Thoracic aorta (tissue), 2 donors: ENCODE results near the gene GLOD5. TPM values are rescaled to one million over a fixed set of nuclear protein-coding genes. Genes with fewer than 3 reads are reported as not detected.

Source experiments
- ATAC-seq: fragments of 150-250 bp; one replicate; pipeline ENCODE4 v1.8.0; 2017; ENCODE audit warnings: low read depth; ENCODE audit not compliant: insufficient number of reproducible peaks, low FRiP score
- DNase-seq: peaks from one replicate; pipeline ENCODE4 v3.0.0-alpha.2; 2020; ENCODE audit warnings: low spot score
- H3K27ac ChIP-seq, 2 donors: fragments of 200-600 bp; sonication (generic); 1 replicate in 1 of 2; 2 replicates in 1 of 2; pipeline ENCODE4 v1.5.1; 2016; ENCODE audit warnings: mild to moderate bottlenecking in 2 of 2, moderate library complexity in 2 of 2
- H3K27me3 ChIP-seq: fragments of 200-600 bp; sonication (generic); replicated peaks from 2 replicates; pipeline ENCODE4 v1.6.0; 2016; ENCODE audit warnings: mild to moderate bottlenecking; ENCODE audit not compliant: insufficient read depth
- H3K36me3 ChIP-seq: fragments of 200-600 bp; sonication (generic); one replicate; pipeline ENCODE4 v1.5.1; 2016
- H3K4me1 ChIP-seq, 2 donors: fragments of 200-600 bp; sonication (generic); 1 replicate in 1 of 2; 2 replicates in 1 of 2; pipeline versions ENCODE4 v1.5.1 to v1.6.0; 2016; ENCODE audit warnings: low read depth in 2 of 2, mild to moderate bottlenecking in 1 of 2; ENCODE audit not compliant: control insufficient read depth in 1 of 2
- H3K4me3 ChIP-seq: fragments of 200-600 bp; sonication (generic); 2 replicates; pipeline ENCODE4 v1.5.1; 2016; ENCODE audit warnings: mild to moderate bottlenecking
- H3K9me3 ChIP-seq: fragments of 200-600 bp; sonication (generic); 2 replicates; pipeline ENCODE4 v1.5.1; 2016
- total RNA-seq, 2 donors: library from RNA; depleted of rRNA; stranded (reverse); fragments of >200 nt; gene quantifications; one replicate each; pipeline versions ENCODE4 v1.1.0 to v1.2.3, GENCODE V29; 2016
- TF ChIP-seq, protein P1 (sequence below): fragments of 200-600 bp; sonication (generic); IDR thresholded peaks from one replicate; pipeline ENCODE4 v1.5.1; 2019; ENCODE audit warnings: antibody characterized with exemption

The GLOD5 gene
- total RNA-seq, 2 donors from 2014 or later: not detected

DNA sequence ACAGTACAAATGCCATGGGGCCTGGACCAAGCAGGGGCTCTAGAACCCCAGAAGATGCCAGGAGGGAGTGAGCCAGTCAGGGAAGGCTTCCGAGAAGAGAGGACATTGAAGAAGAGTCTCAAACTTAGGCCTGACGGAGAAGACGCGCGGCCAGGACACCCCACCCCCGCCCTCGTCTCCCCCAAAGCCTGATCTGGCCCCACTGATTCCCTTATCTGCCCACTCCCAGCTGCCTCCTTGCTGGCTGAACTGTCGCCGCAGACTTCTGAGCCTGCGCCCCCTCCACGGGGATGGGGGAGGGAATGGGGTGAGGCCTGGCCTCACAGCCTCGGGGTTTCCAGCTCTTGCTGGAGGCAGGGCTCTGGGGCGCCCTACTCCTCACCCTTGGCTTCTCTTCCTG, 21.2 kb downstream of the GLOD5 start:
- Histone ChIP-seq H3K27me3 (no peaks in the 10 kb centered on the region), H3K4me3 (no peak overlapping the region), H3K27ac (no peak overlapping the region), H3K36me3 (no peaks in the 10 kb centered on the region), H3K9me3 (no peaks in the 10 kb centered on the region), H3K4me1 (no peaks in the 10 kb centered on the region)
- no peak for ATAC-seq
- TF ChIP-seq, protein P1, sequence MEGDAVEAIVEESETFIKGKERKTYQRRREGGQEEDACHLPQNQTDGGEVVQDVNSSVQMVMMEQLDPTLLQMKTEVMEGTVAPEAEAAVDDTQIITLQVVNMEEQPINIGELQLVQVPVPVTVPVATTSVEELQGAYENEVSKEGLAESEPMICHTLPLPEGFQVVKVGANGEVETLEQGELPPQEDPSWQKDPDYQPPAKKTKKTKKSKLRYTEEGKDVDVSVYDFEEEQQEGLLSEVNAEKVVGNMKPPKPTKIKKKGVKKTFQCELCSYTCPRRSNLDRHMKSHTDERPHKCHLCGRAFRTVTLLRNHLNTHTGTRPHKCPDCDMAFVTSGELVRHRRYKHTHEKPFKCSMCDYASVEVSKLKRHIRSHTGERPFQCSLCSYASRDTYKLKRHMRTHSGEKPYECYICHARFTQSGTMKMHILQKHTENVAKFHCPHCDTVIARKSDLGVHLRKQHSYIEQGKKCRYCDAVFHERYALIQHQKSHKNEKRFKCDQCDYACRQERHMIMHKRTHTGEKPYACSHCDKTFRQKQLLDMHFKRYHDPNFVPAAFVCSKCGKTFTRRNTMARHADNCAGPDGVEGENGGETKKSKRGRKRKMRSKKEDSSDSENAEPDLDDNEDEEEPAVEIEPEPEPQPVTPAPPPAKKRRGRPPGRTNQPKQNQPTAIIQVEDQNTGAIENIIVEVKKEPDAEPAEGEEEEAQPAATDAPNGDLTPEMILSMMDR: no peak
- DNase-seq: no peak

DNA sequence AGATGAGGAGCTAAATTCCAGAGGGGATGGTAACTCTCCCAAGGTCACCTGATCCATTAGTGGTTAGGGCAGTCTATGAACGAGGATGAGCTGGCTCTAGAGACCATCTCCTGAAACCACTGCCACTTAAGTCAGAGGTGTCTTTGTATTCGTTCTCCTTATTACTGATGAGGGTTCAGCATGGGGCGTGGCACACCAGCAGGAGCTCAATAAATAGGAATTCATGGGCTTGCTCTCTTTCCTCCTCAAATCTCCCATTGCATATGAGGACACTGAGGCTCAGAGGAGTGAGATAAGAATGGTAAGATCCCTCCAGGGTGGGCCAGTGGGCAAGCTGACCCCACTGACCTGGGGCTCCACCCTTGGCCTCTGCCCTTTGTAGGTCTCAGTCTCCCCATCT, 23.2 kb downstream of the GLOD5 start:
- Histone ChIP-seq H3K4me3 (no peak overlapping the region), H3K4me1 (no peaks in the 10 kb centered on the region), H3K27me3 (no peaks in the 10 kb centered on the region), H3K36me3 (no peaks in the 10 kb centered on the region), H3K27ac (no peak overlapping the region), H3K9me3 (no peaks in the 10 kb centered on the region)
- TF ChIP-seq, protein P1: no peak
- ATAC-seq (no peak), DNase-seq (no peak)

DNA sequence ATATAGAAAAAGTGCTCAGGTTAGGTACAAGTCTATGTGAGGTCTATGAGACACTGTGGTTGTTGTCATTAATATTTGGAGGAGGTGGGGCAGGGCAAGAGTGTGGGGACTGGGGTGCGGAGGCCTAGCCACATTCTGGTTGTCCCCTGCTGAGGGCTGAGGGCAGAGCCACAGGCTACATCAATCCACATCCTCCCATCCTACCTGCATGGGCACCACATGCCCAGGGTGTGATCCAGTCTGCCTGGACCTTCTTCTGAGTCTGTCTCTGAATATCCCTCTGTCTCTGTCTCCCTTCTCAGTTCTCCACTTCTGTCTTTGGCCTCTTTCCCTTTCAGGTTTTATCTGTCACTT, 23.6 kb downstream of the GLOD5 start:
- no peak for DNase-seq
- H3K4me3 ChIP-seq: no peak overlapping the region
- TF ChIP-seq, protein P1: no peak
- no peak for ATAC-seq
- no peaks in the 10 kb centered on the region for H3K4me1 ChIP-seq
- H3K9me3 ChIP-seq: no peaks in the 10 kb centered on the region
- no peak overlapping the region for H3K27ac ChIP-seq
- no peaks in the 10 kb centered on the region for H3K36me3 ChIP-seq
- H3K27me3 ChIP-seq: no peaks in the 10 kb centered on the region

DNA sequence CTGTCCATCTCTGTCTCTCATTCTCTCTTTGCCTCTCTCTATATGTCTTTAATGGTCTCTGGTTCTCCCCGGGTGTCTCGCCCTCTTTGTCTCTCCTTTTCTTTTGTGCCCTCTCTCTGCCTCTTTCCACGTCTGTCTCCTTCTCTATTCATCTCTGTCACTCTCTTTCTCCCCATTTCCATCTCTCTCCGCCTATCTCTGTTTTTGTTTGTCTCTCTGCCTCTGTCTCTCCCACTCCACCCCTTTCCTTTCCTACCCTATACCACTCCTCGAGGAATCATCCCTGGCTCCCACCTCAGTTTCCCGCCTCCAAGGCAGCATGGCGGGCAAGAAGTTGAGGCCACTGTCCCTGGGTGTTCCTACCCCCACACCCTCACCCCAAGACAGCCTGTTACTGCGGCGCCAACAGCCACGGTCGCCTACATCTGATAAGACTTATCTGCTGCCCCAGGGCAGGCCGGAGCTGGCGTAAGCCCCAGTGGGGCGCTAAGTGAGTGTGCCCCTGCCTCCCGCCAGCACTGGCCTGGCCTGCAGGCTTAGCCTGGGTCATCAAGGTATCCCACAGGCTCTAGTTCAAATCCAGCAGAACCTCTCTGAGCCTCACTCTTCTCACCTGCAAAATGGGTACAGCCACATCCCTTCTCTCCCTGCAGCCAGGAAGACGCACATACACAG, 24.1 kb downstream of the GLOD5 start:
- H3K4me3 ChIP-seq: no peak overlapping the region
- H3K9me3 ChIP-seq: no peaks in the 10 kb centered on the region
- TF ChIP-seq, protein P1: no peak
- no peak overlapping the region for H3K27ac ChIP-seq
- H3K4me1 ChIP-seq: no peaks in the 10 kb centered on the region
- DNase-seq (no peak), ATAC-seq (no peak)
- H3K27me3 ChIP-seq: no peaks in the 10 kb centered on the region
- H3K36me3 ChIP-seq: no peaks in the 10 kb centered on the region

DNA sequence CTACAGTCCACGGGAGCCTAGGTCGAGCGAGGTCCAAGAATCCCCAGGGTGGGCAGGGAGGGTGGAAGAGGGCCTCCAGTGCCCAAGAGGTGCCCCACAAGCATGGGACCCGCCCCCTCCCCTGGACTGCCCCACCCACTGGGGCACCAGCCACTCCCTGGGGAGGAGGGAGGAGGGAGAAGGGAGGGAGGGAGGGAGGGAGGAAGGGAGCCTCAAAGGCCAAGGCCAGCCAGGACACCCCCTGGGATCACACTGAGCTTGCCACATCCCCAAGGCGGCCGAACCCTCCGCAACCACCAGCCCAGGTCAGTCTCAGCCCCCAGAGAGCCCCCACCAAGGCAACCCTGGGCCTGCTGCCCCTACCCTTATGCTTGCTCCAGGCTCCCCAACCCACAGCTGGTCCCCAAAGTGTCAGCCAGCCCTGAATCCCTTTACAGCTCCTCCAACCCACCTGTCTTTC, 24.8 kb downstream of the GLOD5 start, which contains the start of gene GATA1:
Gene GATA1, plus strand, starts transcription at position 250 of the 460 bp plus-strand sequence. CDS start 4,520 bp downstream, outside the sequence.
- ATAC-seq: no peak

More for the DNA sequence above, 24.8 kb downstream of the GLOD5 start, which contains the start of gene GATA1:
- TF ChIP-seq, protein P1: no peak
- no peaks in the 10 kb centered on the region for H3K9me3 ChIP-seq
- H3K4me1 ChIP-seq: no peaks in the 10 kb centered on the region
- DNase-seq: no peak
- no peaks in the 10 kb centered on the region for H3K27me3 ChIP-seq
- no peak within 1 kb of the TSS for H3K4me3 ChIP-seq
- no peaks in the 10 kb centered on the region for H3K36me3 ChIP-seq
- no peak within 1 kb of the TSS for H3K27ac ChIP-seq
